Spleen (tissue), 11 donors: ENCODE data around the gene MAP1LC3B. TPM values are rescaled to one million over a fixed set of nuclear protein-coding genes. Genes with fewer than 3 reads are reported as not detected.
A peak's percentile ranks its signal among the peaks of the same experiment; 100 is the strongest.

Source experiments
- DNase-seq: peaks from one replicate; pipeline ENCODE4 v3.0.0-alpha.2; 2020
- H3K27ac ChIP-seq, 8 donors: fragments of 200-600 bp; sonication (generic) in 7 of 8; 1 replicate in 4 of 8; 2 replicates in 4 of 8; pipeline versions ENCODE4 v1.5.0 to v1.8.0; 2016 to 2021; ENCODE audit warnings: inconsistent platforms in 4 of 8, mild to moderate bottlenecking in 4 of 8, moderate library complexity in 1 of 8
- H3K27me3 ChIP-seq, 7 donors: fragments of 200-600 bp; sonication (generic) in 6 of 7; replicated peaks in 1 of 7; 1 replicate in 4 of 7; 2 replicates in 3 of 7; pipeline versions ENCODE4 v1.5.0 to v1.8.0; 2016 to 2021; ENCODE audit warnings: inconsistent platforms in 3 of 7, mild to moderate bottlenecking in 1 of 7
- H3K36me3 ChIP-seq, 6 donors: fragments of 200-600 bp; sonication (generic) in 5 of 6; 1 replicate in 4 of 6; 2 replicates in 2 of 6; pipeline versions ENCODE4 v1.5.0 to v1.8.0; 2016 to 2021; ENCODE audit warnings: inconsistent platforms in 2 of 6
- H3K4me1 ChIP-seq, 6 donors: fragments of 200-600 bp; sonication (generic) in 5 of 6; 1 replicate in 3 of 6; 2 replicates in 3 of 6; pipeline versions ENCODE4 v1.5.0 to v1.8.0; 2016 to 2021; ENCODE audit warnings: inconsistent platforms in 3 of 6
- H3K4me3 ChIP-seq, 8 donors: fragments of 200-600 bp; sonication (generic) in 7 of 8; 1 replicate in 4 of 8; 2 replicates in 4 of 8; pipeline versions ENCODE4 v1.5.0 to v1.8.0; 2016 to 2021; ENCODE audit warnings: inconsistent platforms in 4 of 8, mild to moderate bottlenecking in 4 of 8, moderate library complexity in 2 of 8
- H3K9me3 ChIP-seq, 8 donors: fragments of 200-600 bp; sonication (generic) in 7 of 8; 1 replicate in 4 of 8; 2 replicates in 4 of 8; pipeline versions ENCODE4 v1.5.0 to v1.8.0; 2016 to 2021; ENCODE audit warnings: inconsistent platforms in 4 of 8
- CTCF ChIP-seq, 11 experiments: fragments of 200-600 bp in 7 of 11; fragments of 450-650 bp in 4 of 11; sonication (generic) in 4 of 11; IDR thresholded peaks in 8 of 11; conservative IDR thresholded peaks in 3 of 11; 1 replicate in 7 of 11; 2 replicates in 4 of 11; pipeline versions ENCODE4 v1.4.0 to v1.8.0; 2016 to 2021; ENCODE audit warnings: antibody characterized with exemption in 11 of 11, inconsistent platforms in 4 of 11, mild to moderate bottlenecking in 1 of 11
- POLR2A ChIP-seq, 3 donors: fragments of 450-650 bp; IDR thresholded peaks; one replicate each; pipeline ENCODE4 v1.5.1; 2017; ENCODE audit warnings: antibody characterized with exemption in 3 of 3, mild to moderate bottlenecking in 1 of 3
- POLR2AphosphoS5 ChIP-seq, 3 donors: sonication (generic); formaldehyde crosslinking; IDR thresholded peaks; one replicate each; pipeline ENCODE4 v1.5.1; 2017; ENCODE audit warnings: antibody characterized with exemption in 3 of 3
- WGBS, 5 donors: extraction: QIAGEN DNeasy Blood & Tissue Kit in 3 of 5; methylation state at CpG; one replicate each; pipeline versions ENCODE4 v1.1.5 to v1.1.7; 2013 to 2018; 5-methylcytosine and 5-hydroxymethylcytosine counted together
- intact Hi-C: fragments of 100-400 bp; cut with DNase I; formaldehyde crosslinking; loops from one replicate; pipeline ENCODE4 v1.15.0; 2023; ENCODE audit warnings: low total_unique reads
- polyA plus RNA-seq, 3 donors: library from polyadenylated mRNA; stranded (reverse); fragments of 200-250 nt; gene quantifications; one replicate each; pipeline ENCODE4 v1.2.1, GENCODE V29; 2013
- total RNA-seq, 7 donors: library from RNA; depleted of rRNA in 3 of 7; stranded (reverse); fragments of >200 nt in 3 of 7; fragmentation: NEBNext Ultra II Directional in 4 of 7; extraction: Animal tissue kit (Norgen Biotek cat#: 25700) in 4 of 7; gene quantifications; one replicate each; pipeline versions ENCODE4 v1.1.0 to v1.2.1, GENCODE V29; 2016 to 2021
- donor health status: healthy with polysubstance abuse.
- donor health status: DM: no; HTN: no; CAD: no; lungs with moderate emphysema.
- donor health status: DM: no; HTN: no; CAD: no.
- donor health status: Bipolar disorder and iron deficiency.
- donor health status: healthy.
- donor health status: DM: no; HTN: no; CAD: no.
- donor health status: DM: yes; HTN: yes; CAD: no.

The MAP1LC3B gene
- total and polyA plus RNA-seq, 10 donors = 32.3 to 71.4 (median 54.9) TPM

- no peak for DNase-seq
- peak overlapping the region in 4 of 8 donors; percentile 10 to 65 (median 44) for H3K27ac ChIP-seq
- TF ChIP-seq CTCF (IDR thresholded peaks at IDR 0.05 in 8 of 11, conservative IDR thresholded peaks at IDR 0.05 in 3 of 11) (no peak), POLR2A (IDR thresholded peaks at IDR 0.05) (no peak), POLR2AphosphoS5 (IDR thresholded peaks at IDR 0.05) (no peak)
- no peaks in the 10 kb centered on the region for H3K9me3 ChIP-seq
- 92 to 98% (median 94%) methylated on average over 28 of the region's 28 CpGs for WGBS, 5 donors
- intact Hi-C loops = no loop called here
- peaks cover 3 to 67% (median 31%) of the 10 kb centered on the region in 6 donors for H3K36me3 ChIP-seq
- H3K4me1 ChIP-seq = peaks cover 5 to 26% (median 18%) of the 10 kb centered on the region in 6 donors
- no peaks in the 10 kb centered on the region for H3K27me3 ChIP-seq
- no peak overlapping the region for H3K4me3 ChIP-seq
Measured at GRCh38 chr16:87345726-87346424, 46.3 kb upstream of the MAP1LC3B start.

GRCh38 chr16:87346517-87347060 is 45.5 kb upstream of the MAP1LC3B start:
- Histone ChIP-seq H3K4me3 (no peak overlapping the region), H3K4me1 (peaks cover 5 to 26% (median 18%) of the 10 kb centered on the region in 6 donors), H3K27me3 (no peaks in the 10 kb centered on the region), H3K27ac (no peak overlapping the region), H3K36me3 (peaks cover 3 to 60% (median 31%) of the 10 kb centered on the region in 6 donors), H3K9me3 (no peaks in the 10 kb centered on the region)
- no peak for TF ChIP-seq POLR2A (IDR thresholded peaks at IDR 0.05)
- no peak for TF ChIP-seq POLR2AphosphoS5 (IDR thresholded peaks at IDR 0.05)
- TF ChIP-seq CTCF (IDR thresholded peaks at IDR 0.05 in 8 of 11, conservative IDR thresholded peaks at IDR 0.05 in 3 of 11) = no peak
- intact Hi-C loops = no loop called here
- no peak for DNase-seq
- 91 to 96% (median 93%) methylated on average over 20 to 21 of the region's 21 CpGs for WGBS, 5 donors

- no peaks in the 10 kb centered on the region for H3K27me3 ChIP-seq
- H3K4me3 ChIP-seq = no peak overlapping the region
- DNase-seq = no peak
- TF ChIP-seq POLR2AphosphoS5 (IDR thresholded peaks at IDR 0.05) (no peak), POLR2A (IDR thresholded peaks at IDR 0.05) (no peak), CTCF (IDR thresholded peaks at IDR 0.05 in 8 of 11, conservative IDR thresholded peaks at IDR 0.05 in 3 of 11) (no peak)
- H3K36me3 ChIP-seq = peaks cover 0 to 53% (median 16%) of the 10 kb centered on the region in 6 donors
- H3K9me3 ChIP-seq = no peaks in the 10 kb centered on the region
- WGBS, 5 donors = 90 to 95% (median 93%) methylated on average over 13 of the region's 13 CpGs
- H3K4me1 ChIP-seq = peaks cover 5 to 26% (median 18%) of the 10 kb centered on the region in 6 donors
- H3K27ac ChIP-seq = no peak overlapping the region
- intact Hi-C loops = no loop called here
Measured at GRCh38 chr16:87347932-87348615, 44.1 kb upstream of the MAP1LC3B start.
